Neural cell (in vitro differentiated cells): ENCODE results near the gene TANGO6. TPM values are rescaled to one million over a fixed set of nuclear protein-coding genes. Genes with fewer than 3 reads are reported as not detected.
"Not testable (repeated sequence)": the region's sequence is repeated elsewhere in the genome, so short reads cannot be mapped to it uniquely, and the experiment has no call there.

ENCODE experiments used
- H2AFZ ChIP-seq: fragments of 200-600, 300-800 bp; sonication (generic), shearing (Covaris generic); 2 replicates; pipeline ENCODE4 v1.6.0; 2014; ENCODE audit warnings: low read depth, mild to moderate bottlenecking, antibody characterized with exemption, low read length, moderate library complexity
- H3F3A ChIP-seq: fragments of 200-600 bp; shearing (Covaris generic); 2 replicates; pipeline ENCODE4 v1.6.1; 2016; ENCODE audit warnings: mild to moderate bottlenecking, moderate library complexity, mixed read lengths, antibody characterized with exemption, low read length; ENCODE audit not compliant: insufficient read depth, poor library complexity, severe bottlenecking
- H3K27ac ChIP-seq: fragments of 200-600, 300-800 bp; sonication (generic), shearing (Covaris generic); 2 replicates; pipeline ENCODE4 v1.5.1; 2014; ENCODE audit warnings: mild to moderate bottlenecking, low read length, moderate library complexity
- H3K27me3 ChIP-seq: fragments of 300-800, 200-600 bp; sonication (generic), shearing (Covaris generic); 2 replicates; pipeline ENCODE4 v1.6.0; 2014; ENCODE audit warnings: mild to moderate bottlenecking, low read depth, low read length, moderate library complexity; ENCODE audit not compliant: insufficient read depth
- H3K36me3 ChIP-seq: fragments of 300-800, 200-600 bp; sonication (generic), shearing (Covaris generic); 2 replicates; pipeline ENCODE4 v1.5.1; 2014; ENCODE audit warnings: mild to moderate bottlenecking, antibody characterized with exemption, low read length, moderate library complexity; ENCODE audit not compliant: insufficient read depth
- H3K4me2 ChIP-seq: fragments of 300-800, 200-600 bp; sonication (generic), shearing (Covaris generic); 2 replicates; pipeline ENCODE4 v1.6.0; 2014; ENCODE audit warnings: mild to moderate bottlenecking, low read length
- H3K4me3 ChIP-seq: fragments of 300-800, 200-600 bp; sonication (generic), shearing (Covaris generic); 2 replicates; pipeline ENCODE4 v1.5.1; 2014; ENCODE audit warnings: mild to moderate bottlenecking, low read length, moderate library complexity
- H3K79me2 ChIP-seq: fragments of 200-600 bp; shearing (Covaris generic); replicated peaks from 2 replicates; pipeline ENCODE4 v1.6.0; 2014; ENCODE audit warnings: mild to moderate bottlenecking, low read length, moderate library complexity; ENCODE audit not compliant: insufficient read depth
- H3K9ac ChIP-seq: fragments of 300-800, 200-600 bp; sonication (generic), shearing (Covaris generic); 2 replicates; pipeline ENCODE4 v1.6.1; 2016; ENCODE audit warnings: mild to moderate bottlenecking, low read length, mixed read lengths
- H3K9me2 ChIP-seq: fragments of 200-600 bp; shearing (Covaris generic); 2 replicates; pipeline ENCODE4 v1.6.1; 2016; ENCODE audit warnings: mild to moderate bottlenecking, low read length, mixed read lengths; ENCODE audit not compliant: insufficient read depth
- H3K9me3 ChIP-seq: fragments of 200-600, 300-800 bp; sonication (generic), shearing (Covaris generic); 2 replicates; pipeline ENCODE4 v1.6.1; 2016; ENCODE audit warnings: mild to moderate bottlenecking, mixed run types, low read length, moderate library complexity, mixed read lengths
- H4K20me1 ChIP-seq: fragments of 200-600 bp; shearing (Covaris generic); 2 replicates; pipeline ENCODE4 v1.6.1; 2016; ENCODE audit warnings: mild to moderate bottlenecking, mixed run types; ENCODE audit not compliant: insufficient read depth
- EP300 ChIP-seq: fragments of 450-650 bp; conservative IDR thresholded peaks from 2 replicates; pipeline ENCODE4 v1.6.1; 2014; ENCODE audit warnings: antibody characterized with exemption, mild to moderate bottlenecking, moderate library complexity; ENCODE audit not compliant: poor library complexity, severe bottlenecking
- EZH2 ChIP-seq: fragments of 200-600, 300-800 bp; shearing (Covaris generic), sonication (generic); IDR thresholded peaks from 2 replicates; pipeline ENCODE4 v1.6.1; 2014; ENCODE audit warnings: antibody characterized with exemption, low read length, borderline replicate concordance, mild to moderate bottlenecking; ENCODE audit not compliant: insufficient read depth, poor library complexity, severe bottlenecking
- MXI1 ChIP-seq: fragments of 450-650 bp; conservative IDR thresholded peaks from 2 replicates; pipeline ENCODE4 v1.6.1; 2014; ENCODE audit warnings: antibody characterized with exemption, mild to moderate bottlenecking; ENCODE audit not compliant: poor library complexity, severe bottlenecking
- POLR2AphosphoS5 ChIP-seq: IDR thresholded peaks from 2 replicates; pipeline ENCODE4 v1.6.1; 2012
- RAD21 ChIP-seq: fragments of 450-650 bp; conservative IDR thresholded peaks from 2 replicates; pipeline ENCODE4 v1.6.1; 2014; ENCODE audit warnings: antibody characterized with exemption, mild to moderate bottlenecking, moderate library complexity
- SMC3 ChIP-seq: fragments of 450-650 bp; conservative IDR thresholded peaks from 2 replicates; pipeline ENCODE4 v1.6.1; 2014; ENCODE audit warnings: antibody characterized with exemption, mild to moderate bottlenecking, moderate library complexity; ENCODE audit not compliant: poor library complexity
- TAF1 ChIP-seq: IDR thresholded peaks from 2 replicates; pipeline ENCODE4 v1.6.1; 2012; ENCODE audit warnings: low read depth
- polyA plus RNA-seq: library from polyadenylated mRNA; depleted of rRNA; stranded (reverse); fragments of >200 nt; gene quantifications from 2 replicates; pipeline ENCODE4 v1.2.3, GENCODE V29; 2014
- TF ChIP-seq, protein P1 (sequence below): fragments of 450-650 bp; IDR thresholded peaks from 2 replicates; pipeline ENCODE4 v1.5.1; 2014; ENCODE audit warnings: antibody characterized with exemption, mild to moderate bottlenecking, moderate library complexity; ENCODE audit not compliant: poor library complexity, severe bottlenecking
- TF ChIP-seq, protein P2 (sequence below): IDR thresholded peaks from 2 replicates; pipeline ENCODE4 v1.6.1; 2012; ENCODE audit warnings: borderline replicate concordance

The TANGO6 gene
- polyA plus RNA-seq, 1 donor from 2014 or later = 9.5 TPM

DNA sequence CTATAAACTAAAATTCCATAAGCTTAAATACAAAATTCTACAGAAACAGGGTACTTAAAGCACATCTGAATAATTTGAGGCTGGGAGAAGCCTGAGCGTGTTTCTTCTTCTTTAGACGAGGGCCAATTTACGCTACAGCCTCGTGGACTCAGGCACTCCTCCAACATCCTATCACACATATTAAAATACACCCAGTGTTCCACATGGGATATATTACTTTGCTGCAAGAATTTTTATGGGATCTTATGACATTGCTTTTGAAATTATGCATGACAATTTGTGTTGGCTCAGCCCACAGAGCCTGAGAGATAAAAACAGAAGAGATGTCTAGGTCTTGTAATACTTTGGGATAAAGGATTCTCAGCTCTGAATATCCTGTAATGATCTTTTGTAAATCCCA is 3.5 kb upstream of the TANGO6 start:
- no peaks in the 10 kb centered on the region for H3K9me3 ChIP-seq
- H3K36me3 ChIP-seq = no peaks in the 10 kb centered on the region
- TF ChIP-seq EP300 = no peak
- TF ChIP-seq, protein P1, sequence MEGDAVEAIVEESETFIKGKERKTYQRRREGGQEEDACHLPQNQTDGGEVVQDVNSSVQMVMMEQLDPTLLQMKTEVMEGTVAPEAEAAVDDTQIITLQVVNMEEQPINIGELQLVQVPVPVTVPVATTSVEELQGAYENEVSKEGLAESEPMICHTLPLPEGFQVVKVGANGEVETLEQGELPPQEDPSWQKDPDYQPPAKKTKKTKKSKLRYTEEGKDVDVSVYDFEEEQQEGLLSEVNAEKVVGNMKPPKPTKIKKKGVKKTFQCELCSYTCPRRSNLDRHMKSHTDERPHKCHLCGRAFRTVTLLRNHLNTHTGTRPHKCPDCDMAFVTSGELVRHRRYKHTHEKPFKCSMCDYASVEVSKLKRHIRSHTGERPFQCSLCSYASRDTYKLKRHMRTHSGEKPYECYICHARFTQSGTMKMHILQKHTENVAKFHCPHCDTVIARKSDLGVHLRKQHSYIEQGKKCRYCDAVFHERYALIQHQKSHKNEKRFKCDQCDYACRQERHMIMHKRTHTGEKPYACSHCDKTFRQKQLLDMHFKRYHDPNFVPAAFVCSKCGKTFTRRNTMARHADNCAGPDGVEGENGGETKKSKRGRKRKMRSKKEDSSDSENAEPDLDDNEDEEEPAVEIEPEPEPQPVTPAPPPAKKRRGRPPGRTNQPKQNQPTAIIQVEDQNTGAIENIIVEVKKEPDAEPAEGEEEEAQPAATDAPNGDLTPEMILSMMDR = no peak
- no peak for TF ChIP-seq POLR2AphosphoS5
- no peak for TF ChIP-seq MXI1
- TF ChIP-seq, protein P2, sequence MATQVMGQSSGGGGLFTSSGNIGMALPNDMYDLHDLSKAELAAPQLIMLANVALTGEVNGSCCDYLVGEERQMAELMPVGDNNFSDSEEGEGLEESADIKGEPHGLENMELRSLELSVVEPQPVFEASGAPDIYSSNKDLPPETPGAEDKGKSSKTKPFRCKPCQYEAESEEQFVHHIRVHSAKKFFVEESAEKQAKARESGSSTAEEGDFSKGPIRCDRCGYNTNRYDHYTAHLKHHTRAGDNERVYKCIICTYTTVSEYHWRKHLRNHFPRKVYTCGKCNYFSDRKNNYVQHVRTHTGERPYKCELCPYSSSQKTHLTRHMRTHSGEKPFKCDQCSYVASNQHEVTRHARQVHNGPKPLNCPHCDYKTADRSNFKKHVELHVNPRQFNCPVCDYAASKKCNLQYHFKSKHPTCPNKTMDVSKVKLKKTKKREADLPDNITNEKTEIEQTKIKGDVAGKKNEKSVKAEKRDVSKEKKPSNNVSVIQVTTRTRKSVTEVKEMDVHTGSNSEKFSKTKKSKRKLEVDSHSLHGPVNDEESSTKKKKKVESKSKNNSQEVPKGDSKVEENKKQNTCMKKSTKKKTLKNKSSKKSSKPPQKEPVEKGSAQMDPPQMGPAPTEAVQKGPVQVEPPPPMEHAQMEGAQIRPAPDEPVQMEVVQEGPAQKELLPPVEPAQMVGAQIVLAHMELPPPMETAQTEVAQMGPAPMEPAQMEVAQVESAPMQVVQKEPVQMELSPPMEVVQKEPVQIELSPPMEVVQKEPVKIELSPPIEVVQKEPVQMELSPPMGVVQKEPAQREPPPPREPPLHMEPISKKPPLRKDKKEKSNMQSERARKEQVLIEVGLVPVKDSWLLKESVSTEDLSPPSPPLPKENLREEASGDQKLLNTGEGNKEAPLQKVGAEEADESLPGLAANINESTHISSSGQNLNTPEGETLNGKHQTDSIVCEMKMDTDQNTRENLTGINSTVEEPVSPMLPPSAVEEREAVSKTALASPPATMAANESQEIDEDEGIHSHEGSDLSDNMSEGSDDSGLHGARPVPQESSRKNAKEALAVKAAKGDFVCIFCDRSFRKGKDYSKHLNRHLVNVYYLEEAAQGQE = no peak
- no peak for TF ChIP-seq EZH2
- no peak for TF ChIP-seq SMC3
- TF ChIP-seq TAF1 = no peak
- TF ChIP-seq RAD21 = no peak
- H3K4me3 ChIP-seq = no peak overlapping the region
- H3K79me2 ChIP-seq = no peaks in the 10 kb centered on the region
- H4K20me1 ChIP-seq = no peaks in the 10 kb centered on the region
- no peaks in the 10 kb centered on the region for H3F3A ChIP-seq
- no peak overlapping the region for H3K27ac ChIP-seq
- no peaks in the 10 kb centered on the region for H3K9me2 ChIP-seq
- H3K27me3 ChIP-seq = no peaks in the 10 kb centered on the region
- no peak overlapping the region for H3K9ac ChIP-seq
- no peak overlapping the region for H3K4me2 ChIP-seq
- H2AFZ ChIP-seq = no peak overlapping the region

DNA sequence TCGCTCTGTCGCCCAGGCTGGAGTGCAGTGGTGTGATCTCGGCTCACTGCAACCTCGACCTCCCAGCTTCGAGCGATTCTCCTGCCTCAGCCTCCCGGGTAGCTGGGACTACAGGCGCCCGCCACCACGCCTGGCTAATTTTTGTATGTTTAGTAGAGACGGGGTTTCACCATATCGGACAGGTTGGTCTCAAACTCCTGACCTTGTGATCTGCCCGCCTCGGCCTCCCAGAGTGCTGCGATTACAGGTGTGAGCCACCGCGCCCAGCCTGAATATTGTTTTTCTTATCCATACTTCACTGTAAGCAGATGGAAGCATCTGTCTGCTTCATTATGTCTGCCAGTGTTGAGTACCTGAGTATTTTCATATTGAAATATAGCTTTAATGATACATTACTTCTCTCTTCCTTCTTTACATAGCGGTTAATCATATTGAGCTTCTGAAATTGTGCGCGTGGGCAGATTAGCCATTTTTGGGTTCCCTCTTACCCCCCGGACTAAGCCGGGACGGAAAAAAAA is 308 bp upstream of the TANGO6 start:
- H3K4me2 ChIP-seq = peak overlapping the region; percentile 12
- H3K4me3 ChIP-seq = peak overlapping the region; percentile 82
- peak overlapping the region; percentile 95 for H3K9ac ChIP-seq
- H3K9me2 ChIP-seq, H3K36me3 ChIP-seq, H4K20me1 ChIP-seq, H3K79me2 ChIP-seq, H3K27me3 ChIP-seq, H3F3A ChIP-seq, H3K9me3 ChIP-seq: not testable (repeated sequence)
- peak overlapping the region; percentile 92 for H3K27ac ChIP-seq
- H2AFZ ChIP-seq = peak overlapping the region; percentile 98

DNA sequence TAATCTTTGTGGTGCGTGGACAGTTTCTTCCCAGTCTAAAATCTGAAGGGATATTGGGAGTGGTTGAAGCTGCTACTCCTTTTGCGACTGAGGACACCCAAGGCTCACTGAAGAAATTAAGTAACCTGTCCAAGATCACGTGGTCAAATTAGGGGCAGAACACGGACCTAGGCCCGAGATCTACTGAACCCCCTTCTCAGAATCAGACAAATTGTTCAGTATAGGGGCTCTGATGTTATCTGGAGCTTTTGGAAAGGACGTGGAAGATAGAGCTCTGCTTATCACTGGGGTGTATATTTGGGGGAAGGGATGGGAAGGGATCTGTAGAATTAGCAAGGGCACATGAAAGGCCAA is 857 bp downstream of the TANGO6 start:
- Histone ChIP-seq H3K79me2 (no peaks in the 10 kb centered on the region), H2AFZ (peak overlapping the region; percentile 98), H3K27ac (peak overlapping the region; percentile 92), H3K36me3 (no peaks in the 10 kb centered on the region), H3K27me3 (no peaks in the 10 kb centered on the region), H3F3A (no peaks in the 10 kb centered on the region), H3K9me3 (no peaks in the 10 kb centered on the region), H3K9ac (peak overlapping the region; percentile 95), H4K20me1 (no peaks in the 10 kb centered on the region), H3K4me2 (peak overlapping the region; percentile 72), H3K9me2 (no peaks in the 10 kb centered on the region), H3K4me3 (peak overlapping the region; percentile 82)
- TF ChIP-seq, protein P1 = peak; percentile 27
- TF ChIP-seq, protein P2 = no peak
